Measurements from ENCODE around the gene RASGEF1C.

RASGEF1C gene

GRCh38 chr5:180107005-180107404 lies 102.0 kb downstream of the RASGEF1C start:
- no peak overlapping the region for H3K4me3 ChIP-seq (ENCODE audit: low read length)

GRCh38 chr5:180105827-180106312 lies 103.1 kb downstream of the RASGEF1C start:
- H3K4me2 ChIP-seq (ENCODE audit: low read length), result no peak overlapping the region
- H3K79me2 ChIP-seq (ENCODE audit: low read length), result no peaks in the 10 kb centered on the region
- no peak overlapping the region for H3K27ac ChIP-seq (ENCODE audit: low read length)
- TF ChIP-seq EZH2phosphoT487 (IDR thresholded peaks at IDR 0.05; ENCODE audit: low read depth), result no peak
- TF ChIP-seq CTCF (IDR thresholded peaks at IDR 0.05; ENCODE audit: low read depth, low read length), result no peak
- no peaks in the 10 kb centered on the region for H3K36me3 ChIP-seq (replicated peaks; ENCODE audit: low read depth, low read length)
- H3K9ac ChIP-seq (ENCODE audit: low read length), result no peak overlapping the region
- H2AFZ ChIP-seq (ENCODE audit: low read depth, low read length), result no peak overlapping the region
- H3K9me3 ChIP-seq (ENCODE audit: insufficient read depth, low read length), result peaks cover 10% of the 10 kb centered on the region
- H3K27me3 ChIP-seq (ENCODE audit: low read depth, low read length), result no peaks in the 10 kb centered on the region
- no peaks in the 10 kb centered on the region for H4K20me1 ChIP-seq (ENCODE audit: insufficient read depth, low read length)
- H3K4me3 ChIP-seq (ENCODE audit: low read length), result no peak overlapping the region
- H3K4me1 ChIP-seq (ENCODE audit: low read length), result no peaks in the 10 kb centered on the region

More at GRCh38 chr5:180107005-180107404, 102.0 kb downstream of the RASGEF1C start:
- TF ChIP-seq EZH2phosphoT487 (IDR thresholded peaks at IDR 0.05; ENCODE audit: low read depth) (no peak), CTCF (IDR thresholded peaks at IDR 0.05; ENCODE audit: low read depth, low read length) (no peak)
- Histone ChIP-seq H2AFZ (ENCODE audit: low read depth, low read length) (no peak overlapping the region), H4K20me1 (ENCODE audit: insufficient read depth, low read length) (no peaks in the 10 kb centered on the region), H3K36me3 (replicated peaks; ENCODE audit: low read depth, low read length) (no peaks in the 10 kb centered on the region), H3K9ac (ENCODE audit: low read length) (no peak overlapping the region), H3K27me3 (ENCODE audit: low read depth, low read length) (no peaks in the 10 kb centered on the region), H3K27ac (ENCODE audit: low read length) (no peak overlapping the region), H3K9me3 (ENCODE audit: insufficient read depth, low read length) (peaks cover 10% of the 10 kb centered on the region), H3K4me2 (ENCODE audit: low read length) (no peak overlapping the region), H3K79me2 (ENCODE audit: low read length) (no peaks in the 10 kb centered on the region), H3K4me1 (ENCODE audit: low read length) (no peaks in the 10 kb centered on the region)

GRCh38 chr5:180104168-180104530 lies 104.9 kb downstream of the RASGEF1C start:
- Histone ChIP-seq H4K20me1 (ENCODE audit: insufficient read depth, low read length) (no peaks in the 10 kb centered on the region), H3K4me2 (ENCODE audit: low read length) (no peak overlapping the region), H2AFZ (ENCODE audit: low read depth, low read length) (no peak overlapping the region), H3K27ac (ENCODE audit: low read length) (no peak overlapping the region), H3K4me1 (ENCODE audit: low read length) (no peaks in the 10 kb centered on the region), H3K36me3 (replicated peaks; ENCODE audit: low read depth, low read length) (no peaks in the 10 kb centered on the region), H3K27me3 (ENCODE audit: low read depth, low read length) (no peaks in the 10 kb centered on the region), H3K4me3 (ENCODE audit: low read length) (no peak overlapping the region), H3K79me2 (ENCODE audit: low read length) (no peaks in the 10 kb centered on the region), H3K9me3 (ENCODE audit: insufficient read depth, low read length) (peaks cover 10% of the 10 kb centered on the region), H3K9ac (ENCODE audit: low read length) (no peak overlapping the region)
- TF ChIP-seq EZH2phosphoT487 (IDR thresholded peaks at IDR 0.05; ENCODE audit: low read depth), result no peak
- TF ChIP-seq CTCF (IDR thresholded peaks at IDR 0.05; ENCODE audit: low read depth, low read length), result no peak

GRCh38 chr5:180103487-180104167 lies 105.4 kb downstream of the RASGEF1C start:
- Histone ChIP-seq H3K27me3 (ENCODE audit: low read depth, low read length) (no peaks in the 10 kb centered on the region), H2AFZ (ENCODE audit: low read depth, low read length) (no peak overlapping the region), H3K27ac (ENCODE audit: low read length) (no peak overlapping the region), H4K20me1 (ENCODE audit: insufficient read depth, low read length) (no peaks in the 10 kb centered on the region), H3K4me1 (ENCODE audit: low read length) (no peaks in the 10 kb centered on the region), H3K9me3 (ENCODE audit: insufficient read depth, low read length) (peaks cover 10% of the 10 kb centered on the region), H3K36me3 (replicated peaks; ENCODE audit: low read depth, low read length) (no peaks in the 10 kb centered on the region), H3K4me2 (ENCODE audit: low read length) (no peak overlapping the region), H3K9ac (ENCODE audit: low read length) (no peak overlapping the region), H3K4me3 (ENCODE audit: low read length) (no peak overlapping the region), H3K79me2 (ENCODE audit: low read length) (no peaks in the 10 kb centered on the region)
- TF ChIP-seq CTCF (IDR thresholded peaks at IDR 0.05; ENCODE audit: low read depth, low read length), result no peak
